Measurements from ENCODE around the gene GALNT13.

Gene GALNT13

DNA sequence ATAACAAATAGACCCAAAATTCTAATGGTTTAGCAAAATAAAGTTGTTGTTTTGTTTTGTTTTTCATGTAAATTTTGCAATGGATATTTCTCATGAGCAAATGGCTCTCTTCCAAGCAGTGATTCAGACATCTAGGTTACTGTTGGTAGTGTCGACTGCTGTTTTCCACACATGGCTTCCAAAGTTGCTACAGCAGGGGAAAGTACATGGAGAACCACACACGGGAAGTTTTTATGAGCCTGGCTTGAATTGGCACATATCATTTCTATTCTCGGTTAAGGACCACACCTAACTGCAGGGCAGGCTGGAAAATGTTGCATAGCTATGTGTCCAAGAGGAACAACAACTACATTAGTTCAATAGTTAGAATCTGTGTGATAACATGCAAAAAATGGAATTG, 262.1 kb downstream of the GALNT13 start:
- no peak for DNase-seq

DNA sequence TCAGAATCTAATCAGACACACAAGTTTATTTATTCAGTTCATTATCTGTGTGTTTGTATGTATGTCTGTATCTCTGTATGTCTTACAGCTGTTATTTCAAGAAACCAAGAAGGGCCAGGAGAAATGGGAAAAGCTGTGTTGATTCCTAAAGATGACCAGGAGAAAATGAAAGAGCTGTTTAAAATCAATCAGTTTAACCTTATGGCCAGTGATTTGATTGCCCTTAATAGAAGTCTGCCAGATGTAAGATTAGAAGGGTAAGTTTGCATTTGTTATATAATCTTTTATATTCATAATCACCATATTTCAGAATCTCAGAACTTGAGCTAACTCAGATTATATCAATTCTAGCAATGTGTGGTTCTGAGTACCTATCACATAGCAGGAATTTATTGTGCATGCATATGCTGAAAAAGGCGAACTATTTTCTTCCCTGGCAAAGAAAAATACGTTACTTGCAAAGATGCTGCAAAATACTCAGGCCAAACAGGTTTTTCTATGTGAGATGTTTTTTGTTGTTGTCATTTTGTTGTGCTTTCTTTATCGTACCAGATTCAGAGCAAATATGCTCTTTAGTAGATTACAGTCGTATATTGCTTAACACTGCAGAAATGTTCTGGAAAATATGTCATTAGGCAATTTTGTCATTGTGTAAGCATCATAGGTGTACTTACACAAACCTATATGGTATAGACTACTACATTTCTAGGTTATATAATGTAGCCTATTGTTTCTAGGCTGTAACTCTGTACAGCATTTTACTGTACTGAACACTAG, 268.7 kb downstream of the GALNT13 start:
- DNase-seq = no peak

DNA sequence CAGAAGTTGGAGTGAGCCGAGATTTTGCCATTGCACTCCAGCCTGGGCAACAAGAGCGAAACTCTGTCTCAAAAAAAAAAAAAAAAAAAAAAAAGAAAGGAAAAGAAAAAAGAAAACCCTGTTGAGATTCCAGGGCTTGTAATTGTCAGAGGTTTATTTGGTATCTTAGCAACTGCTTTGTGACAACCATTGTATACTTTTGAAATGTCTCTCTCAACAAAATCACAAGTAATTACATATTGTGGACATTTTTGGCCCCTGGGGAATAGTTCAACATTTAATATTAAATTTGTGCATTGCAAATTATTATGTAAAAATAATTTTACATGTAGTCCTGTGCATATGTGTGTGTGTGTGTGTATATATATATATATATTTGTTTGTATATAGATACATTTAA, 270.8 kb downstream of the GALNT13 start:
- no peak for DNase-seq

DNA sequence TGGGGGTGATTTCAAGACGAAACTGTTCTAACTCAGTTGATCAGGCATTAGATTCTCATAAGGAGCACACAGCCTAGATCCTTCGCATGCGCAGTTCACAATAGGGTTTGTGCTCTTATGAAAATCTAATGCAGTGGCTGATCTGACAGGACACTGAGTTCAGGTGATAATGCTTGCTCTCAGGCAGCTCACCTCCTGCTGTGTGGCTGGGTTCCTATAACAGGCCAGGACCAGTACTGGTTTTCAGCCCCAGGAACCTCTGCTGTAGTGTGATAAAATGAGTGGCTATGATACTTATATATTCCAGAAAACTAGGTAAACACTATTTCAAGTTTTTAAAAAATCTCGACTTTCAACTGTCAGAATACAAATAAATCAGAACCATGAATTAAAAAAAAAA, 271.4 kb downstream of the GALNT13 start:
- no peak for DNase-seq

DNA sequence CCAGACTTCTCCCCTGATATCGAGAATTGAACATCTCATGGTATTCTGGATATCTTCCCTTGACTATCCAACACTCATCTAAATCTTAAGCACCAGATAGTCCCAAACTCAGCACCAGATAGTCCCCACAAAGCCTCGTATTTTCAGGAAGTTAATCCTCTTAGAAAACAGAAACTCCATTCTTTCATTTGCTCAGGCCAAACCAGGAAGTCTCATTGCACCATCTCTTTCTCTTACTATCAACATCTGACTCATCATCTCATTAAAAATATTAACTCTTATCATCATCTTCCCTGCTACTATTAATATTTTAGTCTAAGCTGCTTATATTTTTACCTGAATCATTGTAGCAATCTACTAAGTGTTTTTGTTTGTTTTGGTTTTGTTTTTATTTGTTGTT, 286.4 kb downstream of the GALNT13 start:
- DNase-seq = peak; percentile 21

- DNase-seq = no peak
Measured at GRCh38 chr2:154161286-154161685, 289.6 kb downstream of the GALNT13 start.

- DNase-seq = no peak
Measured at GRCh38 chr2:154170400-154170799, 298.7 kb downstream of the GALNT13 start.

DNA sequence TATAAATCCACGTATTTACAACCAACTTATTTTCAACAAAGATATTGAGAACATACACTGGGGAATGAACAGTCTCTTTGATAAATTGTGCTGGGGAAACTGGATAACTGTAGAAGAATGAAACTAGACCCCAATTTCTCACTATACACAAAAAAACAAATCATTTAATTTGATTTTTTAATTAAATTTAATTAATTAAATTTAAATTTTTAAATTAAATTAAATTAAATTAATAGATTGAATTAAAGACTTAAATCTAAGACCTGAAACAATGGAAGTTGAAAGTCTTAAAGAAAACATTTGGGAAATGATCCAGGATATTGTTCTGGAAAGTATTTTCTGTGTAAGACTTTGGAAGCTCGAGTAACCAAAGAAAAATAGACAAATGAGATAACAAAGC, 301.4 kb downstream of the GALNT13 start:
- DNase-seq = no peak

DNA sequence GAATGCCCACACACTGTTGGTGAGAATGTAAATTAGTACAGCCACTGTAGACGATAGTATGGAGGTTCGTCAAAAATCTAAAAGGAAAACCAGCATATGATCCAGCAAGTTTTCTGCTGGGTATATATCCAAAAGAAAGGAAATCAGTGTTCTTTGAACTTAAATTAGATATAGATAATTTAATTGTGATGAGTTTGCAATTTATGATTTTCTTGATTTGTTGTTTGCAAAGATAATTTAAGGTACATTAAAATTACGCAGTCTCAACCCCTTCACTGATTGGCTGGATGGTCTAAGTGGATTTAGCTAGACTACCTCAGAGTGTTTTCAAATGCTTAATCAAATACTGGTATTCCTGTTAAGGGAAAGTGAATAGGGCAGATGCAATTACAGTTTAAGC, 302.2 kb downstream of the GALNT13 start:
- no peak for DNase-seq

DNA sequence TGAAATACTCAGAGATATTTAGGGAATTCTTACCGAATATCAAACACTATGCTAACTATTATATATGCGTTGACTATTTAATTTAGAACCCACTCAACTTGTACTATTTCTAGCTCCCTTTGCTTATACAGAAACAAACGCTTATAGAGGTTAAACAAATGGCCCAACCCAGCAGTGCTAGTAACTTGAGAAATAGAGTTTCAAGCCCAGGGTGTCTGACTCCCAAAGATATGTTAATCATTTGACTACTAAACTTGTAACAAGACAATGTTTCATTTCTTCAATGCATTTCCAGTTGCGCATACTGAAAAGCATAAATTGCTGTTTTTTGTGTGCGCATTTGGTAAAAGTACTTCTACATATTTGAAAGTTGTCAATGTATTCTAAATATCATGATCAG, 310.3 kb downstream of the GALNT13 start:
- no peak for DNase-seq

GRCh38 chr2:154187948-154188347, 316.2 kb downstream of the GALNT13 start:
- no peak for DNase-seq

DNA sequence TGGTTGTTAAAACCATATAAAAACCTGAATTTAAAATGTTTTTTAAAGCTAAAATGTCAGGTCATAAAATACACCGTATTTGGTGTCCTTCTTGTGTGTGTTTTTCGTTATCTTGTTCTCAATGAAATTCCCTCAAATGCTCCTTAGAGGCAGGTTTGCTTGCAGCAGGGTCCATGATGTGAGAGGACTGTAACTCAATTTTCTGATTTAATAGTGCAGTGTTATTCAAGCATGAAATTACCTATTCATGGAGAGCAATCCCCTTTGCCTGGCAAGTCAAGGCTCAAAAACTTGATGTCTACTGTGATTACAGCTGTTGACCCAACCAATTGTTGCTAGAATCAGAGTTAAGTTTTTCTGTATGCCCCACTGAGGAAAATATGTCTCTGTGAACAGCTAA, 318.2 kb downstream of the GALNT13 start:
- no peak for DNase-seq

DNA sequence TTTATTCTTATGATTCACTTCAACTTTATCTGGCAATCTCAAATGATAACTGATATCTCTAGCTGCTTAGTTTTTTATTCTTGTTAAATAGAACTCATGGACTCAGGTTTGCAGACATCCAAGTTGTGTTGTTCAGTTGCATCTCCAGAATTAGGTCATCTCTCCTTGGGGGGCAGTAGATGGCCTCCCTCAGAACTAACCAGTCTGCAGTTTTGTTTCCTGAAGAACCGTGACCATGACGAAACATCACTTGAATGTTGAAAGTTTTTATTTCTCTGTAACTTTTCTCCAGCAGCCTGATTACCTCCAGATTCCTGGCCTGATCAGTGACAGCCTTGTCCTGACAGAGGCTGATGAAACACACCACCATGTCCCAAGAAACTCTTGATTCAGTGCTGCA, 321.5 kb downstream of the GALNT13 start:
- no peak for DNase-seq

- DNase-seq = no peak
Measured at GRCh38 chr2:154194909-154195643, 323.4 kb downstream of the GALNT13 start.

DNA sequence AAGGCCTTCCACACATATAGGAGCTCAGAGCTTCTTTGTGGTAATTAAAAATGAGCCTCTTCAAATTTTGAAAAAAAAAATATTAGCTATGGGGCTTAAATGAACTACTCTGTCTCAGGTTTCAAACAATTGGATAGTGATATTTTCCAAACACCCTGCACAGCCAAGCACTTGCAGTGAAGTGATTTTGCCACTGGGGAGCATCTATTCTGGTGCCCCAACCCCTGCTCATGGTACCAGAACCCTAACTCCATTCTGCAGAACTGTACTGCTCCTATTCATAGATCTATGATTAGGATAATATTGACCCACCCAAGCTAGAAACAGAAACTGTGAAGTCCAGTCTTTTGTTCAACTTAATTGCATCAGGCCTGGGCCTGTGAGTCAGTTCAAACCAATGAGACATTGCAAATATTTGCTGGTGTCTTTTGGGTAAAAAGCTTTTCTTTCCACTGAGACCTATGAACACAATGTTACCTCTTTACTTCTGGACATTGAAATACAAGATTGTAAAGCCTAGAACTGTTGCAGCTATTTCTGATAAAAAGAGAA, 324.0 kb downstream of the GALNT13 start:
- DNase-seq = peak; percentile 5

- no peak for DNase-seq
Measured at GRCh38 chr2:154198866-154199265, 327.1 kb downstream of the GALNT13 start.

DNA sequence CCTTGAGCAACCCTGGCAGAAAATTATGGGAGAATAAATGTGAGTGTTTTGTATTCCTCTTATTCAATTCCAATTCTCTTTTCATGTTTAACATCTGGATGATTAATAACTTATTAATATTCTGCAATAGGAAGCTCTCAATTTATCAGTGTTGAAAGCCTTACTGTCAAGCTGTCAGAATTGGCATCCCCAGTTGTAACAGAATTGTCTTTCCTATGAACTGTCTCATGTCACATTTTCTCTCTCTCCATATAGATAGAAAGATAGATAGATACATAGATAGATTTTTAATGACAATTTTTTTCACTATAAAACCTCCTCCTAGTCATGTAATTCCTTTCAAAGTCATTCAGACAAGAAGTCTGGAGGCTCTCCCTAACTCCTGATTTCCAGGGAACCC, 331.5 kb downstream of the GALNT13 start:
- no peak for DNase-seq

- no peak for DNase-seq
Measured at GRCh38 chr2:154203902-154204301, 332.2 kb downstream of the GALNT13 start.

GRCh38 chr2:154207288-154208047, 335.7 kb downstream of the GALNT13 start:
- no peak for DNase-seq

DNA sequence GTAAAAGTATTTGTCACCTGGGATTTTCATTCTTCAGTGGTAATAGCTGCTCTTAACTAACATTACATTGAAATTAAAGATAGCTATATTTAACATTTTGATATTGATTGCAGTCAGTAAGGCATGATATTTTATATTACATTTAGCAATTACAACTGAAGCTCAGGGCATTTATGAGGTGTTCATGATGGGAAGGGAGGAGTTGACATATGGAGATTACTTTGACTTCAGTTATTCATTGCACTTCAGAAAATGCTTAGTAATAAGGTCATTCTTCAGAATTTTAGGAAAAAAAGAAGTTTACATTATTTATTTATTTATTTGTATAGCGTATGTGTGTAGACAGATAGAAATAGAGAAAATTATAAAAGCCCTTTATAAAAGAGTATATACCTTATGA, 352.0 kb downstream of the GALNT13 start:
- DNase-seq = no peak

DNA sequence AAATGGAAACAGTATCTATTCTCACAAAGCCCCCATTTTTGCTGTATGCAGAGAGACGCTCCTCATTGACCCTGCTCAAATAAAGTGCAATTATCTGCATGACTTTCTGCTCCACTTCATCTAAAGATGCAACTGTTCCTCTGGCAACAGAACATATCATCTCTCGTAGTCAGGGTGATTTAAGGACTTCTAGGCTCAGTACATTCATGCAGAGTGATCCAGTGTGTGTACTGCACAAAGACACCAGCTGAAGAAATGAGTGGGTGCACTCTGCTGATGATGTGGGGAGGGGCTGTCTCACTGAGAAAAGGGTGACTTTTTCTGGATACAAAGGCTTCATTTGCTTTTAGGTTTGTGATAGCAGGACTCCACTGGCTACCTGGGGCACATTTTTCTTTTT, 355.2 kb downstream of the GALNT13 start:
- DNase-seq = no peak

DNA sequence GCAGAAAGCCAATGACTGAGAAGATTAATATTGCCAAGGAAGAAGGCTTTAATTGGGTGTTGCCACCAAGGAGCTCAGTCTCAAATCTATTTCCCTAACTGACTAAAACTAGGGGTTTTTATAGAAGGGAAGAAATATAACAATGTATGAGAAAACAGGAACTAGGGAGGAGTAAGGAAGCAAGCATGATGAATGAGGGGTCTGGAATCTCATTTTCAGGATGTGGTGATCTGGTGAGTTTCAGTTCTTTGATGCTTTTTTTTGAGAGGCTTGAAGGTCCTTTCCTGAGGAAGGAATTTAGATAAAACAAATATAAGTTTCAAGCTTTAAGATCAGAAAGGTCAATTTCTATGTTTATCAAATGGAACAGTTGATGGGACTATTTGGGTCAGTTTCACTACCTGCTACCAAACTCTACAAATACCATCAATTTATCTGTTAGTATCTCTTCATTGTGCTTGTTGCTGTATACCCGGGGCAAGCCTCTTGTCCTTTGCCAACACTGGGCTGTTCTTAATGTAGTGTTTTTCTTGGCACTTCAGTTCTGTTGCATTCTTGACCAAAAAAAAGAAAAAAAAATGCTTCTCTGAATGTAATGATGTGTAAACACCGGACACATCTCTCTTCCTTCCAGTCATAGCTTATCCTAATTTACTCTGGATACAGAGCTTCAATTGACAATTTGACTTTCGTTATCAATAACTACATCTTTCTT, 357.0 kb downstream of the GALNT13 start:
- DNase-seq = no peak

DNA sequence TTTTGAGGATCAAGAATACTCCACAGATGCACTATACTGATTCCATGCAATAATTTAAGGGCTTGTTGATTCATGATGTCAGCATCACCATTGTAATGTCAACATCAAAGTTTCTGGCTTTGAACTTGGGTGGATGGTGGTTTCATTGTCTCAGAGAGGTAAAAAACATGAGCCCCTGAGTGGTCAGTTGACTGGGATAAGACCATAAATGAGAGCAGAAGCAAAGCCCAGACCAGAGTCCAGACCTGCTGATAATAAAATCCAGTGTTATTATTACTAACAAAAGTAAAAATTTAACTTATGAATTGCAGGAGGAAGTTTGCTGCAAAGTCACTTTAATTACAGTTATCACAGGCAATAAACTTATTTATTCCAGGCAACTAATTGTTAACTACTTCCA, 358.2 kb downstream of the GALNT13 start:
- no peak for DNase-seq
